HL-60/S4 treated with phorbol 12-myristate 13-acetate at 8.2 ng/mL for 4 days and 3 days (cell line): ENCODE results near the gene TTC7B.

Experiments
- in situ Hi-C: fragments of 300-500 bp; cut with MboI; formaldehyde crosslinking; loops from 2 replicates; pipeline ENCODE4 v1.15.0; 2022; ENCODE audit warnings: low sequenced_read_pairs

TTC7B gene

GRCh38 chr14:90608929-90609341 lies 207.3 kb downstream of the TTC7B start:
- in situ Hi-C loops = no loop called here

- in situ Hi-C loops = no loop called here
Measured at GRCh38 chr14:90608281-90608680, 207.9 kb downstream of the TTC7B start.

- in situ Hi-C loops = no loop called here
Measured at GRCh38 chr14:90607141-90607540, 209.1 kb downstream of the TTC7B start.

- in situ Hi-C loops = no loop called here
Measured at GRCh38 chr14:90606434-90606833, 209.8 kb downstream of the TTC7B start.

GRCh38 chr14:90605430-90605829 lies 210.8 kb downstream of the TTC7B start:
- in situ Hi-C loops = no loop called here

GRCh38 chr14:90604356-90604755 lies 211.9 kb downstream of the TTC7B start:
- in situ Hi-C loops = no loop called here

- in situ Hi-C loops = no loop called here
Measured at GRCh38 chr14:90603841-90604240, 212.4 kb downstream of the TTC7B start.

- in situ Hi-C loops = no loop called here
Measured at GRCh38 chr14:90603336-90603735, 212.9 kb downstream of the TTC7B start.

GRCh38 chr14:90602088-90602687 lies 214.0 kb downstream of the TTC7B start:
- in situ Hi-C loops = no loop called here

GRCh38 chr14:90601563-90601962 lies 214.7 kb downstream of the TTC7B start:
- in situ Hi-C loops = no loop called here

GRCh38 chr14:90600619-90601018 lies 215.6 kb downstream of the TTC7B start:
- in situ Hi-C loops = no loop called here

- in situ Hi-C loops = no loop called here
Measured at GRCh38 chr14:90599748-90600507, 216.3 kb downstream of the TTC7B start.

- in situ Hi-C loops = no loop called here
Measured at GRCh38 chr14:90599339-90599738, 216.9 kb downstream of the TTC7B start.

GRCh38 chr14:90597961-90598360 lies 218.3 kb downstream of the TTC7B start:
- in situ Hi-C loops = no loop called here

- in situ Hi-C loops = no loop called here
Measured at GRCh38 chr14:90596733-90597132, 219.5 kb downstream of the TTC7B start.

- in situ Hi-C loops = no loop called here
Measured at GRCh38 chr14:90593254-90594040, 222.8 kb downstream of the TTC7B start.

GRCh38 chr14:90592655-90593054 lies 223.6 kb downstream of the TTC7B start:
- in situ Hi-C loops = no loop called here

GRCh38 chr14:90587918-90588317 lies 228.3 kb downstream of the TTC7B start:
- in situ Hi-C loops = no loop called here

- in situ Hi-C loops = no loop called here
Measured at GRCh38 chr14:90587252-90587910, 228.8 kb downstream of the TTC7B start.

- in situ Hi-C loops = no loop called here
Measured at GRCh38 chr14:90585106-90585505, 231.1 kb downstream of the TTC7B start.

GRCh38 chr14:90583916-90584605 lies 232.2 kb downstream of the TTC7B start:
- in situ Hi-C loops = no loop called here
